DND-41 (cell line): ENCODE results near the gene RNF157.

Experiments used
- EZH2 ChIP-seq: IDR thresholded peaks from 3 replicates; pipeline ENCODE4 v1.6.1; 2012; ENCODE audit warnings: borderline replicate concordance, low read depth, mild to moderate bottlenecking, moderate library complexity, low read length, inconsistent platforms; ENCODE audit not compliant: severe bottlenecking
- TF ChIP-seq, protein P1 (sequence below): IDR thresholded peaks from 2 replicates; pipeline ENCODE4 v1.5.1; 2012; ENCODE audit warnings: borderline replicate concordance, low read length, moderate library complexity, mild to moderate bottlenecking; ENCODE audit not compliant: poor library complexity, severe bottlenecking; ENCODE audit errors: extremely low read depth

DNA sequence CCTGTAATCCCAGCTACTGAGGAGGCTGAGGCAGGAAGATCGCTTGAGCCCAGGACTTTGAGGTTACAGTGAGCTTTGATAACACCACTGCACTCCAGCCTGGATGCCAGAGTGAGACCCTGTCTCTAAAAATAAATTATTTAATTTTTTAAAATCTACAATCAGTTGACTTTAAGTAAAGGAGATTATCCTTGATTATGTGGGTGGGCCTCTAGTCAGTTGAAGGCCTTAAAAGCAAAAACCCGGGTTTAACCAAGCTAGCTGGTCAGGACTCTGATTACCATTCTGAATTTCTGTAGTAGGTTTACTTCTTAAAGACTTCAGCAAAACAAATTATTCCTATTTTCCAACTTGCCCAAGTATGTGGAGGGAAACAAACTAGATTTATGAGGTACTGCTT is 4.4 kb downstream of the RNF157 start:
- TF ChIP-seq, protein P1, sequence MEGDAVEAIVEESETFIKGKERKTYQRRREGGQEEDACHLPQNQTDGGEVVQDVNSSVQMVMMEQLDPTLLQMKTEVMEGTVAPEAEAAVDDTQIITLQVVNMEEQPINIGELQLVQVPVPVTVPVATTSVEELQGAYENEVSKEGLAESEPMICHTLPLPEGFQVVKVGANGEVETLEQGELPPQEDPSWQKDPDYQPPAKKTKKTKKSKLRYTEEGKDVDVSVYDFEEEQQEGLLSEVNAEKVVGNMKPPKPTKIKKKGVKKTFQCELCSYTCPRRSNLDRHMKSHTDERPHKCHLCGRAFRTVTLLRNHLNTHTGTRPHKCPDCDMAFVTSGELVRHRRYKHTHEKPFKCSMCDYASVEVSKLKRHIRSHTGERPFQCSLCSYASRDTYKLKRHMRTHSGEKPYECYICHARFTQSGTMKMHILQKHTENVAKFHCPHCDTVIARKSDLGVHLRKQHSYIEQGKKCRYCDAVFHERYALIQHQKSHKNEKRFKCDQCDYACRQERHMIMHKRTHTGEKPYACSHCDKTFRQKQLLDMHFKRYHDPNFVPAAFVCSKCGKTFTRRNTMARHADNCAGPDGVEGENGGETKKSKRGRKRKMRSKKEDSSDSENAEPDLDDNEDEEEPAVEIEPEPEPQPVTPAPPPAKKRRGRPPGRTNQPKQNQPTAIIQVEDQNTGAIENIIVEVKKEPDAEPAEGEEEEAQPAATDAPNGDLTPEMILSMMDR = no peak
- no peak for TF ChIP-seq EZH2
